ENCODE measurements around the gene MMP17. TPM values are rescaled to one million over a fixed set of nuclear protein-coding genes. Genes with fewer than 3 reads are reported as not detected.

The MMP17 gene
- total RNA-seq, 1 experiment from 2014 or later: 0.61 TPM

DNA sequence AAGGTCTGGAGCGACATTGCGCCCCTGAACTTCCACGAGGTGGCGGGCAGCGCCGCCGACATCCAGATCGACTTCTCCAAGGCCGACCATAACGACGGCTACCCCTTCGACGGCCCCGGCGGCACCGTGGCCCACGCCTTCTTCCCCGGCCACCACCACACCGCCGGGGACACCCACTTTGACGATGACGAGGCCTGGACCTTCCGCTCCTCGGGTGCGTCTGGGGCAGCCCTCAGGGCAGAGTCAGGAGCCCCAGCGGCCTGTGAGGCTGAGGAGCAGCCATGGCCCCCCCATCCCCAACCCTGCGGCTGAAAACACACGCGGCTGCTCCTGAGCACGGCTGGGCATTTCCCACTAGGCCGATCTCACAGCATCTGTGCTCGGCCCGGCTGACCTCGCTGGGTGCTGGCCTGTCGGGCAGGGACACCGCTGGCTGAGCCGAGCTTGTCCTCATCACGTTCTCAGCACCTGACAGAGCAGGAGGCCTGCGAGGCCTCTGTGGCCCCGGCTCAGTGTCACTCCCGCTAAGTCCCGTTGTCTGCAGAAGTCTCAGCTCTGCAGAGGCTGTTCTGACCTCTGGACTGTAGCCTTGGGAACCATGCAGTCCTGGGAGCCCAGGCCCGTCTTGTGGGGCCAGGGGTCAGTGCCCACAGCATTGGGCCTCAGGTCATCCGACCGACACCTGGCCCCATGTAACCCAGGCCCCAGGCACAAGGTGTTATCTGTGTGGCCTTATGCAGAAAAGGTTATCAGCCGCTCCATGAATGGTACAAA, 12.6 kb downstream of the MMP17 start:
- Mint-ChIP-seq H3K36me3 (ENCODE audit: insufficient read depth, unreplicated experiment) (no peaks in the 10 kb centered on the region), H3K4me1 (ENCODE audit: low read depth, unreplicated experiment) (no peaks in the 10 kb centered on the region), H3K4me3 (ENCODE audit: low read depth, unreplicated experiment) (no peak overlapping the region), H3K27me3 (ENCODE audit: unreplicated experiment) (peaks cover 10% of the 10 kb centered on the region), H3K27ac (ENCODE audit: unreplicated experiment) (no peak overlapping the region), H3K9me3 (ENCODE audit: low read depth, unreplicated experiment) (no peaks in the 10 kb centered on the region)
- no peak for DNase-seq
- TF ChIP-seq CTCF (IDR thresholded peaks at IDR 0.05; ENCODE audit: unreplicated experiment): no peak
- intact Hi-C loops (cut with micrococcal nuclease; ENCODE audit: unreplicated experiment): no loop called here
- CTCF ChIA-PET: no interaction called here
- no TSS peak for BruUV-seq (replicated peaks)

DNA sequence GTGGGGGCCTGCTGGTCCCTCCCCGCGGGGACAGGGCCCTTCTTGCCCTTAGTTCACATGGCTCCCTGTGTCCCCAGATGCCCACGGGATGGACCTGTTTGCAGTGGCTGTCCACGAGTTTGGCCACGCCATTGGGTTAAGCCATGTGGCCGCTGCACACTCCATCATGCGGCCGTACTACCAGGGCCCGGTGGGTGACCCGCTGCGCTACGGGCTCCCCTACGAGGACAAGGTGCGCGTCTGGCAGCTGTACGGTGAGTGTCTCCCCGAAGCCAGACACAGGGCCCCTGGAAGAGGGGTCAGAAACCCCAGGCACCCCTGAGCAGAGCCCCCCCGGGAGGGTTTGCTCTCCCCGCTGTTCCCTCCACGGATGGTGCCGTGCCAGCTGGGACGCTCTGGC, 13.4 kb downstream of the MMP17 start:
- CTCF ChIA-PET: no interaction called here
- Mint-ChIP-seq H3K9me3 (ENCODE audit: low read depth, unreplicated experiment) (no peaks in the 10 kb centered on the region), H3K36me3 (ENCODE audit: insufficient read depth, unreplicated experiment) (no peaks in the 10 kb centered on the region), H3K27ac (ENCODE audit: unreplicated experiment) (no peak overlapping the region), H3K4me3 (ENCODE audit: low read depth, unreplicated experiment) (no peak overlapping the region), H3K4me1 (ENCODE audit: low read depth, unreplicated experiment) (no peaks in the 10 kb centered on the region), H3K27me3 (ENCODE audit: unreplicated experiment) (peaks cover 13% of the 10 kb centered on the region)
- no TSS peak for BruUV-seq (replicated peaks)
- no peak for TF ChIP-seq CTCF (IDR thresholded peaks at IDR 0.05; ENCODE audit: unreplicated experiment)
- no peak for DNase-seq
- intact Hi-C loops (cut with micrococcal nuclease; ENCODE audit: unreplicated experiment): no loop called here

DNA sequence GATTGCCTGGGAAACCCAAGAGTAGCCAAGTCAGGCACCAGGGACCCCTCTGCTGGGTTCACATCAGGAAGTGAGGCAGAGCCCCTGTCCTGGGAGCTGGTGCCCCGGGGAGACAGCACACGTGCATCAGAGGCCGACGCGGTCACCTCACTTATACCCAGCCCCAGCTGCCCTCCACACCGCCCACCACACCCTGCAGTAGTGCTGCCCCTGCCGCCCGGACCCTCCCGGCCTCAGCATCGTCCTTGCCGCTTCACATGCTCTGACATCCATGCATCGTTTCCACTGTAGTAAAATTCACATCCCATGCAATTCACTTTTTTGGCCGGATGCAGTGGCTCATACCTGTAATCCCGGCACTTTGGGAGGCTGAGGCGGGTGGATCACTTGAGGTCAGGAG, 14.0 kb downstream of the MMP17 start:
- no peak for TF ChIP-seq CTCF (IDR thresholded peaks at IDR 0.05; ENCODE audit: unreplicated experiment)
- H3K4me1 Mint-ChIP-seq (ENCODE audit: low read depth, unreplicated experiment): no peaks in the 10 kb centered on the region
- no peaks in the 10 kb centered on the region for H3K9me3 Mint-ChIP-seq (ENCODE audit: low read depth, unreplicated experiment)
- no peak overlapping the region for H3K4me3 Mint-ChIP-seq (ENCODE audit: low read depth, unreplicated experiment)
- H3K27ac Mint-ChIP-seq (ENCODE audit: unreplicated experiment): no peak overlapping the region
- intact Hi-C loops (cut with micrococcal nuclease; ENCODE audit: unreplicated experiment): no loop called here
- H3K27me3 Mint-ChIP-seq (ENCODE audit: unreplicated experiment): peaks cover 16% of the 10 kb centered on the region
- DNase-seq: no peak
- no TSS peak for BruUV-seq (replicated peaks)
- CTCF ChIA-PET: no interaction called here
- no peaks in the 10 kb centered on the region for H3K36me3 Mint-ChIP-seq (ENCODE audit: insufficient read depth, unreplicated experiment)

GRCh38 chr12:131843527-131843926, 15.3 kb downstream of the MMP17 start:
- TF ChIP-seq CTCF (IDR thresholded peaks at IDR 0.05; ENCODE audit: unreplicated experiment): no peak
- Mint-ChIP-seq H3K9me3 (ENCODE audit: low read depth, unreplicated experiment) (no peaks in the 10 kb centered on the region), H3K4me1 (ENCODE audit: low read depth, unreplicated experiment) (no peaks in the 10 kb centered on the region), H3K27ac (ENCODE audit: unreplicated experiment) (no peak overlapping the region), H3K36me3 (ENCODE audit: insufficient read depth, unreplicated experiment) (no peaks in the 10 kb centered on the region), H3K4me3 (ENCODE audit: low read depth, unreplicated experiment) (no peak overlapping the region), H3K27me3 (ENCODE audit: unreplicated experiment) (peaks cover 26% of the 10 kb centered on the region)
- no TSS peak for BruUV-seq (replicated peaks)
- intact Hi-C loops (cut with micrococcal nuclease; ENCODE audit: unreplicated experiment): no loop called here
- CTCF ChIA-PET: no interaction called here
- no peak for DNase-seq

Data from Calu3 (cell line).